Measurements from ENCODE around the gene WNT11.

Gene WNT11

DNA sequence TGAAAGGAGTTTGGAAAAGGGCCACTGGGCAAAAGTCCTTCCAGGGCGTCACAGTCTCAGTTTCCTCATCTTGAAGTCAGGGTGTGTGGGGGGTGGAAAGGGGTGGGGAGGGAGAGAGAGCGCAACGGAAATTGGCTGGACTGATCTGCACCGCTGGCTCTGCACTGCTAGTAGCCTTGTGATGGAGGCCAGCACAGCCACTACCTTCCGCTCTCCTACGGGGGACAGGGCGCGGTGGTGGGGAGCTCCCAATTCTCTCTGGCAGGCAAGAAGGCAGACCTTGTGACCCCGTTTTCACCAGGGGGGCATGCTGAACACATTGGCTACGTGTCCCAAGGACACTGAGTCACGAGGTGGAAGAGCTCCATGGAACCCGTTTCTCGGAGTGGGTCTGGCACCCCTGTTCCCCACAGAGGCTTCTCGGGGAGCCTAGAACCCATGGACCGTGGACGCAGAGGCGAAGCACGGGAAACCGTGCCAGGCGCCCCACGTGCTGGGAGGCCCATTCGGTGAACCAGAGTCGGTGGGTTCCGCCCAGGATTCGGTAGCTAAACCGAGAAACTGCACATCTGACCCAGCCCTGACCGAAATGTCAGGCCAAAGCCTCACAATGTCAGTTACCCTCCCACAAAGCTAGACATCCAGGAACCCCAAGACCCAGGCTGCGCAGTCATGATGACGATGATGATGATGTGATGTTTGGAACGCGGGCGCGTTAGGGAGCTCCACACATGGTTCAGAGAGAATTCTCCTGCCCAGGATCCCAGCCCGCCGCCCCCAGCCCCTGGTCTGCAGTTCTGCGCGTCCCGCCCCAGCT, 28.3 kb upstream of the WNT11 start:
- H3K27ac Mint-ChIP-seq, result peak overlapping the region; percentile 92
- H3K9me3 Mint-ChIP-seq, result no peaks in the 10 kb centered on the region
- peaks cover 29% of the 10 kb centered on the region for H3K27me3 Mint-ChIP-seq (ENCODE audit: low read depth)
- no peak for DNase-seq (ENCODE audit: low spot score)
- no peaks in the 10 kb centered on the region for H3K36me3 Mint-ChIP-seq (ENCODE audit: low read depth)
- H3K4me3 Mint-ChIP-seq, result peak overlapping the region; percentile 86
- peaks cover 43% of the 10 kb centered on the region for H3K4me1 Mint-ChIP-seq (ENCODE audit: low read depth)

DNA sequence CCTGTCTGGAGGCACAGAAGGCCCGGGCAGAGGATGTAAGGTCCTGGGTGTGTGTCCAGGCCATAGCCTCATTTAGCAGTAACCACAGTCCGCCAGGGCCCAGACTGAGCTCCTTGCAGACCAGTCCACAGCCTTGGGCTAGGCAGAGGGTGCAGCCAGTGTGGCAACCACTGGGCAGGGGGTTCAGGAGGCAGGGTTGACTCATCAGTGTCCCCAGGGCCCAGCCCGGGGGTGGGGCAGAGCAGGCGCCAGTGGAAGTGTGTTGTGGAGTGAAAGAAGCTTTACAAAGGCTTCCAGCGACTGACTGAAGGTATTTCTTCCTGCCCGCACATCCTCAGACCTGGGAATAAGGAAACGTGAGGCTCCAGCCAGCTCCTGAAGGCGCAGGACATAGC, 27.7 kb upstream of the WNT11 start:
- DNase-seq (ENCODE audit: low spot score), result no peak
- Mint-ChIP-seq H3K36me3 (ENCODE audit: low read depth) (no peaks in the 10 kb centered on the region), H3K27ac (peak overlapping the region; percentile 92), H3K4me1 (ENCODE audit: low read depth) (peaks cover 43% of the 10 kb centered on the region), H3K4me3 (peak overlapping the region; percentile 8), H3K9me3 (no peaks in the 10 kb centered on the region), H3K27me3 (ENCODE audit: low read depth) (peaks cover 31% of the 10 kb centered on the region)

DNA sequence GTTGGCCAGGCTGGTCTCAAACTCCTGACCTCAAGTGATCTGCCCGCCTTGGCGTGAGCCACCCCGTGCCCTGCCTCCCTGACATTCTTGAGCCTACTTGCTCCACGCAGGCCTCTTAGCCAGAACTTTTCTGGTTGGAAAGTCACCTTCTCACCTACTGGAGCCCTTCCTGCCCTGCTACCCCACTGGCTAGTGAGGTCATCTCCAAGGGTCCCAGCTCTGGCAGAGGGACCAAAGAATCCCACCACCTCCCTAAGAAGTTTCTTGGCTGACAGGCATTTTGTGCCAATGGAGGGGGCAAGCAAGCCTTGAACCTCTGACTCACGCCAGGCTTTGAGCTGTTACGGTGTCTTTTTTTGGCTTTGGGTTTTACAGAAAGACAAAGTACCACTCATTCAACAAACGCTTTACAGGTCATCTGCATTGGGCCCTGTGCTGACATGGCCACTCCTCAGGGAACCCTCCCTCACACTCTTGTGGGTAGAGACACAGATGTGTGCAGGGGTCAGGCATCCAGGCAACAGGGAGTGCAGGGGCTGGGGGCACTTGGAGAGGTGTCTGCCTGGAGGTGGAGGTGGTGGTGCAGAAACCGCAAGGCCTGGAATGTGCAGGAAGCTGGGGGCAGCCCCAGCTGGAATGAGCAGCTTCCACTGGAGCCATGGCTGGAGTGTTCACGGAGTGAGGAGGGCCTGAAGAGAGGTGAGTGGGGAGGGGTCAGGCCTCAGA, 27.1 kb upstream of the WNT11 start:
- H3K4me1 Mint-ChIP-seq (ENCODE audit: low read depth), result peaks cover 43% of the 10 kb centered on the region
- H3K9me3 Mint-ChIP-seq, result no peaks in the 10 kb centered on the region
- peak overlapping the region; percentile 19 for H3K4me3 Mint-ChIP-seq
- H3K36me3 Mint-ChIP-seq (ENCODE audit: low read depth), result no peaks in the 10 kb centered on the region
- H3K27me3 Mint-ChIP-seq (ENCODE audit: low read depth), result peaks cover 34% of the 10 kb centered on the region
- no peak for DNase-seq (ENCODE audit: low spot score)
- H3K27ac Mint-ChIP-seq, result no peak overlapping the region

GRCh38 chr11:76232026-76232665, 25.8 kb upstream of the WNT11 start:
- Mint-ChIP-seq H3K36me3 (ENCODE audit: low read depth) (no peaks in the 10 kb centered on the region), H3K27ac (peak overlapping the region; percentile 77), H3K4me3 (peak overlapping the region; percentile 81), H3K4me1 (ENCODE audit: low read depth) (peaks cover 49% of the 10 kb centered on the region), H3K9me3 (no peaks in the 10 kb centered on the region), H3K27me3 (ENCODE audit: low read depth) (peaks cover 30% of the 10 kb centered on the region)
- DNase-seq (ENCODE audit: low spot score), result peak; percentile 49

GRCh38 chr11:76231121-76231738, 24.9 kb upstream of the WNT11 start:
- no peaks in the 10 kb centered on the region for H3K36me3 Mint-ChIP-seq (ENCODE audit: low read depth)
- H3K4me1 Mint-ChIP-seq (ENCODE audit: low read depth), result peaks cover 47% of the 10 kb centered on the region
- peaks cover 21% of the 10 kb centered on the region for H3K27me3 Mint-ChIP-seq (ENCODE audit: low read depth)
- DNase-seq (ENCODE audit: low spot score), result no peak
- H3K4me3 Mint-ChIP-seq, result peak overlapping the region; percentile 32
- no peak overlapping the region for H3K27ac Mint-ChIP-seq
- H3K9me3 Mint-ChIP-seq, result no peaks in the 10 kb centered on the region

DNA sequence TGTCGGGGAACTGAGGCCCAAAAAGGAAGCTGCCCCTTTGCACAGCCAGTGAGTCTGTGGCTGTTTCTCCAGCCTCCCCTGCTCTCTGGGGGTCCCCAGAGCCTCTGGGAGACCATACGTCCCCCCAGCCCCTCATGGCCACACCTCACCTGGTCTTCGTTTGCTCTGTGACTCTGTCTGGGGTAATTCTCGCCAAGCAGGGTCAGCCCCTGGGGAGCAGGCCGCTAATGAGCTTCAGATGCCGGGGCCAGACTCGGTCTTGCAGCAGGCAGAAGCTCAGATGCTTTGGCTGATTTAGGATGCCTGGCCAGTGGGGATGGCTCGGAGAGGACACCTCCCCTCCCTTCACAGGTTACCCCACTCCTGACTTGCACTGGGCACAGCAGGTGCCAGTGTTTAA, 24.1 kb upstream of the WNT11 start:
- Mint-ChIP-seq H3K4me1 (ENCODE audit: low read depth) (peaks cover 43% of the 10 kb centered on the region), H3K4me3 (no peak overlapping the region), H3K27ac (no peak overlapping the region), H3K36me3 (ENCODE audit: low read depth) (no peaks in the 10 kb centered on the region), H3K27me3 (ENCODE audit: low read depth) (peaks cover 13% of the 10 kb centered on the region), H3K9me3 (no peaks in the 10 kb centered on the region)
- DNase-seq (ENCODE audit: low spot score), result no peak

- Mint-ChIP-seq H3K9me3 (no peaks in the 10 kb centered on the region), H3K27me3 (ENCODE audit: low read depth) (peaks cover 11% of the 10 kb centered on the region), H3K36me3 (ENCODE audit: low read depth) (no peaks in the 10 kb centered on the region), H3K4me3 (no peak overlapping the region), H3K4me1 (ENCODE audit: low read depth) (peaks cover 43% of the 10 kb centered on the region), H3K27ac (no peak overlapping the region)
- DNase-seq (ENCODE audit: low spot score), result no peak
Measured at GRCh38 chr11:76229690-76230240, 23.5 kb upstream of the WNT11 start.

DNA sequence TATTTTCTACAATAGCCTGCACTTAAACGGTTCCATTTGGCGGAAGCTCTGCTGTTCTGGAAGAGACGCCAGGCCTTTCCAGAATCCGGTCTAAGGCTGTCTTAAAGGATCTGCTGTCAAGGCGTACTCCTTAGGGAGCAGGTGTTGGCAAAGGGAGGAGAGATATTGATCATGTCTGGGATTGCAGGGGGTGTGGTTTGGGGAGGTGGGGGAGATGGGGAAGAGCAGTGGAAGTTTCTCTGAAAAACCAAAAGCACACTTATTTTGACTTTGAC, 22.5 kb upstream of the WNT11 start:
- H3K4me1 Mint-ChIP-seq (ENCODE audit: low read depth), result peaks cover 39% of the 10 kb centered on the region
- no peak overlapping the region for H3K4me3 Mint-ChIP-seq
- peaks cover 11% of the 10 kb centered on the region for H3K27me3 Mint-ChIP-seq (ENCODE audit: low read depth)
- H3K9me3 Mint-ChIP-seq, result no peaks in the 10 kb centered on the region
- H3K27ac Mint-ChIP-seq, result no peak overlapping the region
- H3K36me3 Mint-ChIP-seq (ENCODE audit: low read depth), result no peaks in the 10 kb centered on the region
- no peak for DNase-seq (ENCODE audit: low spot score)

- H3K4me1 Mint-ChIP-seq (ENCODE audit: low read depth), result peaks cover 34% of the 10 kb centered on the region
- peaks cover 11% of the 10 kb centered on the region for H3K27me3 Mint-ChIP-seq (ENCODE audit: low read depth)
Measured at GRCh38 chr11:76228071-76228874, 22.0 kb upstream of the WNT11 start.

GRCh38 chr11:76226626-76227025, 20.3 kb upstream of the WNT11 start:
- Mint-ChIP-seq H3K4me3 (no peak overlapping the region), H3K4me1 (ENCODE audit: low read depth) (peaks cover 19% of the 10 kb centered on the region), H3K27ac (no peak overlapping the region), H3K27me3 (ENCODE audit: low read depth) (peaks cover 11% of the 10 kb centered on the region), H3K9me3 (no peaks in the 10 kb centered on the region), H3K36me3 (ENCODE audit: low read depth) (no peaks in the 10 kb centered on the region)
- no peak for DNase-seq (ENCODE audit: low spot score)

More at GRCh38 chr11:76228071-76228874, 22.0 kb upstream of the WNT11 start:
- Mint-ChIP-seq H3K9me3 (no peaks in the 10 kb centered on the region), H3K27ac (no peak overlapping the region), H3K36me3 (ENCODE audit: low read depth) (no peaks in the 10 kb centered on the region), H3K4me3 (no peak overlapping the region)
- DNase-seq (ENCODE audit: low spot score), result no peak

DNA sequence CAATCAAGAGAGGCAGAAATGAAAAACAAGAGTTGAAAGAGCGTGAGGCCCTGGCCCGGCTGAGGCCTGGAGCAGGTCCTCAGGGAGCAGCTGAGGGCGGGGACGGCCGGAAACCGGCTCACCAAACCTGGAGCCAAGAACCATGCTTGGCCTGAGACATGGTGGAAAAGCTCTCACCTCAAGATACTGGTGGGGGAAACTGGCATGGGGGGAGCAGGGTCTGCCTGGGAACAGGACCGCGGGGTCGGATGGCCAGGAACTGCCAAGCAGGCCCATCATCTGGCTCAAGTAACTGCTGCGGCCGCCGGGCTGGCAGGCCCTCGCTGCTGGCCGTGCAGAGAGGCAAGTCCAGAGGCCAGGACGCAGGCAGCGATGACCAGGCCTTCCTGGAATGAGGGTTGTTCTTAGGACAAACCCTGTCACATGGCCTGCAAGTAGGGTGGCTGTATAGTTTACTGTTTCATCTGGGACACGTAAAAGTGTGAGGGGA, 18.9 kb upstream of the WNT11 start:
- H3K36me3 Mint-ChIP-seq (ENCODE audit: low read depth), result no peaks in the 10 kb centered on the region
- H3K27ac Mint-ChIP-seq, result no peak overlapping the region
- H3K27me3 Mint-ChIP-seq (ENCODE audit: low read depth), result peaks cover 11% of the 10 kb centered on the region
- no peak overlapping the region for H3K4me3 Mint-ChIP-seq
- peaks cover 8% of the 10 kb centered on the region for H3K4me1 Mint-ChIP-seq (ENCODE audit: low read depth)
- H3K9me3 Mint-ChIP-seq, result no peaks in the 10 kb centered on the region
- DNase-seq (ENCODE audit: low spot score), result no peak

DNA sequence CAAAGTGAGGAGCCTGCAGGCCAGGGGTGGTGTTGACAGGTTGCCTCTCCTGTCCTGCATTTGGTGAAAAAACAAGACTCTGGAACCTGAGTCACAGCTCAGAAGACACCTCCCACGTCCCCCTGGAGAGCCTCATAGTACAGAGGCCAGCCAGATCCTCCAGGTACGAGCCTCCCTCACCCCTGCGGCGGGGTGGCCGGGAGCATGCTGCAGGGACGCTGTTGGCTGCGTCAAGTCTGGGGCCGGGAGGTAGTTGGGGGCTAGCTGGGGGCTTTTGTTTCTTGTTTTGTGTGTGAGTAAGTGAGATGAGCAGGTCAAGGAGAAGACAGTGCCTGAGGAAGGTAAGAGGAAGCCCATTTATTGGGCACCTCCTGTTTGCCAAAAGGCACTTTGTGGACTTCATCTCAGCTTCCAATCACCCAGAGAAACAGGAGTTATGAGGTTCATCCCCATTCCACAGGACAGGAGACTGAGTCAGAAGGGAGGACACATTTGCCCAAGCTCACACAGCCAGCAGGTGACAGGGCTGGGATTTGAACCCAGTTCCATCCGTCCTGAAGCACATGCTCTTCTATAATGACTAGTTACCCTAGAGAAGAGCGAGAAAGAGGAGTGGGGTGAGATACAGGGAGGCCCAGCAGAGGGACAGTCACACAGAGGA, 18.3 kb upstream of the WNT11 start:
- Mint-ChIP-seq H3K27ac (no peak overlapping the region), H3K4me1 (ENCODE audit: low read depth) (peaks cover 8% of the 10 kb centered on the region), H3K4me3 (no peak overlapping the region), H3K27me3 (ENCODE audit: low read depth) (peaks cover 15% of the 10 kb centered on the region), H3K36me3 (ENCODE audit: low read depth) (no peaks in the 10 kb centered on the region), H3K9me3 (no peaks in the 10 kb centered on the region)
- DNase-seq (ENCODE audit: low spot score), result no peak

DNA sequence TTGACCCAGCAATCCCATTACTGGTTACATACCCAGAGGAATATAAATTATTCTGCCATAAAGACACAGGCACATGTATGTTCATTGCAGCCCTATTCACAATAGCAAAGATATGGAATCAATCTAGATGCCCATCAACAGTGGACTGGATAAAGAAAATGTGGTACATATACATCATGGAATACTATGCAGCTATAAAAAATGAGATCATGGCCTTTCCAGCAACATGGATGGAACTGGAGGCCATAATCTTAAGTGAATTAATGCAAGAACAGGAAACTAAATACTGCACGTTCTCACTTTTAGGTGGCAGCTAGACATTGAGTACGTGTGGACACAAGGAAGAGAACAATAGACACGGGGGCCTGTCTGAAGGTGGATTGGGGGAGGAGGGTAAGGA, 15.1 kb upstream of the WNT11 start:
- DNase-seq (ENCODE audit: low spot score), result no peak
- Mint-ChIP-seq H3K36me3 (ENCODE audit: low read depth) (no peaks in the 10 kb centered on the region), H3K4me1 (ENCODE audit: low read depth) (peaks cover 2% of the 10 kb centered on the region), H3K27me3 (ENCODE audit: low read depth) (peaks cover 14% of the 10 kb centered on the region), H3K27ac (no peak overlapping the region), H3K9me3 (no peaks in the 10 kb centered on the region), H3K4me3 (no peak overlapping the region)
